ENCODE data around the gene TOX2. TPM values are rescaled to one million over a fixed set of nuclear protein-coding genes. Genes with fewer than 3 reads are reported as not detected.

The TOX2 gene
- total and polyA plus RNA-seq, 2 donors from 2014 or later: 4.7 to 5.9 TPM

GRCh38 chr20:43915211-43916072, 790 bp downstream of the TOX2 start:
- intact Hi-C loops (cut with DNase I): no loop called here

GRCh38 chr20:43916073-43916880, 1.6 kb downstream of the TOX2 start:
- Histone ChIP-seq H3K9ac (ENCODE audit: low read length in 3 of 3) (no peak overlapping the region), H3K9me3 (ENCODE audit: control insufficient read depth in 2 of 3, insufficient read depth in 1 of 3, low read length in 3 of 3) (peaks cover 0 to 8% (median 3%) of the 10 kb centered on the region in 3 donors), H3K4me1 (ENCODE audit: control insufficient read depth in 2 of 3, insufficient read depth in 2 of 3, low read depth in 1 of 3, low read length in 3 of 3) (peaks cover 0 to 5% (median 0%) of the 10 kb centered on the region in 3 donors), H3K4me3 (ENCODE audit: low read length in 3 of 3) (peak overlapping the region in 1 of 3 donors; percentile 53), H3K27me3 (ENCODE audit: control insufficient read depth, insufficient read depth, low read length) (peaks cover 13% of the 10 kb centered on the region), H3K36me3 (ENCODE audit: control insufficient read depth in 2 of 3, insufficient read depth in 3 of 3, low read length in 3 of 3) (no peaks in the 10 kb centered on the region), H3K27ac (ENCODE audit: low read depth in 2 of 2, low read length in 2 of 2) (no peak overlapping the region)
- intact Hi-C loops (cut with DNase I): no loop called here
- TF ChIP-seq CTCF (IDR thresholded peaks at IDR 0.05; ENCODE audit: borderline replicate concordance, extremely low read depth, insufficient read depth): no peak
- DNase-seq (peak in 1 of 5 donors; percentile 30), FAIRE-seq (no peak)

More at GRCh38 chr20:43915211-43916072, 790 bp downstream of the TOX2 start:
- Histone ChIP-seq H3K9me3 (ENCODE audit: control insufficient read depth in 2 of 3, insufficient read depth in 1 of 3, low read length in 3 of 3) (peaks cover 0 to 8% (median 3%) of the 10 kb centered on the region in 3 donors), H3K27ac (ENCODE audit: low read depth in 2 of 2, low read length in 2 of 2) (no peak overlapping the region), H3K9ac (ENCODE audit: low read length in 3 of 3) (no peak overlapping the region), H3K27me3 (ENCODE audit: control insufficient read depth, insufficient read depth, low read length) (peaks cover 13% of the 10 kb centered on the region), H3K4me1 (ENCODE audit: control insufficient read depth in 2 of 3, insufficient read depth in 2 of 3, low read depth in 1 of 3, low read length in 3 of 3) (peaks cover 0 to 5% (median 0%) of the 10 kb centered on the region in 3 donors), H3K4me3 (ENCODE audit: low read length in 3 of 3) (peak overlapping the region in 2 of 3 donors; percentile 45 to 53), H3K36me3 (ENCODE audit: control insufficient read depth in 2 of 3, insufficient read depth in 3 of 3, low read length in 3 of 3) (no peaks in the 10 kb centered on the region)
- TF ChIP-seq CTCF (IDR thresholded peaks at IDR 0.05; ENCODE audit: borderline replicate concordance, extremely low read depth, insufficient read depth): no peak
- FAIRE-seq (no peak), DNase-seq (peak in 2 of 5 donors; percentile 26 to 64)

GRCh38 chr20:43916881-43917371, 2.3 kb downstream of the TOX2 start:
- intact Hi-C loops (cut with DNase I): no loop called here

More at GRCh38 chr20:43916881-43917371, 2.3 kb downstream of the TOX2 start:
- no peak for DNase-seq
- H3K4me1 ChIP-seq (ENCODE audit: control insufficient read depth in 2 of 3, insufficient read depth in 2 of 3, low read depth in 1 of 3, low read length in 3 of 3): peaks cover 0 to 5% (median 0%) of the 10 kb centered on the region in 3 donors
- peaks cover 0 to 8% (median 3%) of the 10 kb centered on the region in 3 donors for H3K9me3 ChIP-seq (ENCODE audit: control insufficient read depth in 2 of 3, insufficient read depth in 1 of 3, low read length in 3 of 3)
- no peaks in the 10 kb centered on the region for H3K36me3 ChIP-seq (ENCODE audit: control insufficient read depth in 2 of 3, insufficient read depth in 3 of 3, low read length in 3 of 3)
- H3K27ac ChIP-seq (ENCODE audit: low read depth in 2 of 2, low read length in 2 of 2): no peak overlapping the region
- no peak for FAIRE-seq
- no peak overlapping the region for H3K4me3 ChIP-seq (ENCODE audit: low read length in 3 of 3)
- H3K9ac ChIP-seq (ENCODE audit: low read length in 3 of 3): no peak overlapping the region
- no peak for TF ChIP-seq CTCF (IDR thresholded peaks at IDR 0.05; ENCODE audit: borderline replicate concordance, extremely low read depth, insufficient read depth)
- peaks cover 13% of the 10 kb centered on the region for H3K27me3 ChIP-seq (ENCODE audit: control insufficient read depth, insufficient read depth, low read length)
